ENCODE measurements around the gene TAS2R41.

DNA sequence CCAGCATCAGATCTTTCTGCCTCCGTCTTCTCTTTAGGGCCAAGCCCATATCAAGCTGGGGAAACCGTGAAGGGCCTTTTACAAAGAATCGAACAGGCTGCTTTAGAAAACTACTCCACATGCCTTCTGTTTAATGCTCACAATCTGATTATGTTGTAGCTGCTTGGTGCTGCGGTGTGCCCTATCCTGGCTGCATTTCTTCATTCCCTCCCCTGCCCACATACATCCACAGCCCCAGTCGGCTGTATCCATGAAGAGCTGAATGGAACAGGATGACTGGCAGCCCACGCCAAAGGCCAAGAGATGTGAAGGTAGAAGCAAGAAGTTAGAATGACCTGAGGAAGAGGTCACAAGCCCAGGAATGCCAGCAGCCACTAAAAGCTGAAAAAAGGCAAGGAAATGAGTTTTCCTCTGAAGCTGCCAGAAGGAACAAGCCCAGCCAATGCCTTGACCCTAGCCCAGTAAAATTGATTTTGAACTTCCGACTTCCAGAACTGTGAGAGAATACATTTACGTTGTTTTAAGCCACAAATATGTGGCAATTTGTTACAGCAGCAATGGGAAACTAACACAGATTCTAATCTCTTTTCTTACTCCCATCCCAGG is 22.2 kb downstream of the TAS2R41 start:
- TF ChIP-seq EP300 (IDR thresholded peaks at IDR 0.05; ENCODE audit: low read depth) (no peak), POLR2AphosphoS5 (IDR thresholded peaks at IDR 0.05) (no peak), POLR2A (IDR thresholded peaks at IDR 0.05) (no peak)
- TF ChIP-seq, protein P1, sequence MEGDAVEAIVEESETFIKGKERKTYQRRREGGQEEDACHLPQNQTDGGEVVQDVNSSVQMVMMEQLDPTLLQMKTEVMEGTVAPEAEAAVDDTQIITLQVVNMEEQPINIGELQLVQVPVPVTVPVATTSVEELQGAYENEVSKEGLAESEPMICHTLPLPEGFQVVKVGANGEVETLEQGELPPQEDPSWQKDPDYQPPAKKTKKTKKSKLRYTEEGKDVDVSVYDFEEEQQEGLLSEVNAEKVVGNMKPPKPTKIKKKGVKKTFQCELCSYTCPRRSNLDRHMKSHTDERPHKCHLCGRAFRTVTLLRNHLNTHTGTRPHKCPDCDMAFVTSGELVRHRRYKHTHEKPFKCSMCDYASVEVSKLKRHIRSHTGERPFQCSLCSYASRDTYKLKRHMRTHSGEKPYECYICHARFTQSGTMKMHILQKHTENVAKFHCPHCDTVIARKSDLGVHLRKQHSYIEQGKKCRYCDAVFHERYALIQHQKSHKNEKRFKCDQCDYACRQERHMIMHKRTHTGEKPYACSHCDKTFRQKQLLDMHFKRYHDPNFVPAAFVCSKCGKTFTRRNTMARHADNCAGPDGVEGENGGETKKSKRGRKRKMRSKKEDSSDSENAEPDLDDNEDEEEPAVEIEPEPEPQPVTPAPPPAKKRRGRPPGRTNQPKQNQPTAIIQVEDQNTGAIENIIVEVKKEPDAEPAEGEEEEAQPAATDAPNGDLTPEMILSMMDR (IDR thresholded peaks at IDR 0.05): no peak

Data from transverse colon (tissue), 4 donors.